ENCODE data around the gene FZR1.

FZR1 gene

DNA sequence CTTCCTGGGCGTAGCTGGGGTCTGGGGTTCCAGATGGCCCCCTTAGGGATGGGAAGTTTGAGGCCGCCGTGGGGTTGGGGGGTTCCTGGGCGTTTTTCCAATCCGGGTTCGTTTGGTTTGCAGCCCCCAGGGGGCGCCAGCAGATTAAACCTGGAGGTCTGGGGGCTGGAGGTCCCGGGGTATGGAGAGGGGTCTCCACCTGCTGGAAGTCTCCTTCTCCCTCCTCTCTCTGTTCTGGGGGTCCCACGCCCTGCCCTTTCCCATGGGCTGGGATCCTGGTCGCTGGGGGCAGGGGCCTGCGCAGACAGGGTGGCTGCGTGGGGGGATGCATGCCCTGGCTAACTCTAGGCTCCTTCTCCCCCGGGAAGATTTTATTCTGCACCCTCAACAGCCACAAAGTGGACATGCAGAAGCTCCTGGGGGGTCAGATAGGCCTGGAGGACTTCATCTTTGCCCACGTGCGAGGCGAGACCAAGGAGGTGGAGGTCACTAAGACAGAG, 80.1 kb downstream of the FZR1 start:
- no peaks in the 10 kb centered on the region for H3K36me3 ChIP-seq (ENCODE audit: insufficient read depth)
- peaks cover 12% of the 10 kb centered on the region; the same call in 1 of the 2 replicates for H3K27me3 ChIP-seq (ENCODE audit: insufficient read depth, low read depth)
- no peaks in the 10 kb centered on the region for H4K20me1 ChIP-seq (ENCODE audit: insufficient read depth)
- H2AFZ ChIP-seq (ENCODE audit: low read depth) = peak overlapping the region; percentile 18; the same call in 1 of the 2 replicates
- H3K27ac ChIP-seq = no peak overlapping the region
- H3K4me1 ChIP-seq (ENCODE audit: low read depth, poor library complexity, severe bottlenecking) = no peaks in the 10 kb centered on the region
- no peaks in the 10 kb centered on the region for H3K79me2 ChIP-seq (ENCODE audit: insufficient read depth, low read depth)
- no peak overlapping the region for H3K9ac ChIP-seq
- H3K4me2 ChIP-seq = no peak overlapping the region
- no peak overlapping the region for H3K4me3 ChIP-seq (IDR thresholded peaks at IDR 0.05; ENCODE audit: insufficient read depth, low read depth, low read length)
- peak; percentile 64 for TF ChIP-seq CTCF (conservative IDR thresholded peaks at IDR 0.05; ENCODE audit: low read depth, low read length)

- no peak overlapping the region for H2AFZ ChIP-seq (ENCODE audit: low read depth)
- H3K27me3 ChIP-seq (ENCODE audit: insufficient read depth, low read depth) = peaks cover 16% of the 10 kb centered on the region; the same call in 1 of the 2 replicates
- no peak overlapping the region for H3K9ac ChIP-seq
- H4K20me1 ChIP-seq (ENCODE audit: insufficient read depth) = no peaks in the 10 kb centered on the region
- no peak overlapping the region for H3K27ac ChIP-seq
- H3K36me3 ChIP-seq (ENCODE audit: insufficient read depth) = no peaks in the 10 kb centered on the region
- H3K4me2 ChIP-seq = no peak overlapping the region
- TF ChIP-seq CTCF (conservative IDR thresholded peaks at IDR 0.05; ENCODE audit: low read depth, low read length) = no peak
- no peak overlapping the region for H3K4me3 ChIP-seq (IDR thresholded peaks at IDR 0.05; ENCODE audit: insufficient read depth, low read depth, low read length)
- H3K79me2 ChIP-seq (ENCODE audit: insufficient read depth, low read depth) = no peaks in the 10 kb centered on the region
- no peaks in the 10 kb centered on the region for H3K4me1 ChIP-seq (ENCODE audit: low read depth, poor library complexity, severe bottlenecking)
Observed at GRCh38 chr19:3586707-3587346, 80.7 kb downstream of the FZR1 start.

Measured in KMS-11 (cell line).